Trophoblast cell (in vitro differentiated cells and primary cell): ENCODE results near the gene NCOA6.
A peak's percentile ranks its signal among the peaks of the same experiment; 100 is the strongest.

ENCODE experiments used
- DNase-seq, 2 donors: peaks; one replicate each; pipeline ENCODE4 v3.0.0-alpha.2; 2016
- H2AFZ ChIP-seq: 2 replicates; pipeline ENCODE4 v1.6.1; 2013; ENCODE audit warnings: low read length, moderate library complexity, mild to moderate bottlenecking; ENCODE audit not compliant: insufficient read depth, poor library complexity
- H2AK5ac ChIP-seq: 2 replicates; pipeline ENCODE4 v1.6.1; 2013; ENCODE audit warnings: mild to moderate bottlenecking, low read length
- H2BK120ac ChIP-seq: 2 replicates; pipeline ENCODE4 v1.6.1; 2013; ENCODE audit warnings: low read length, mild to moderate bottlenecking, moderate library complexity; ENCODE audit not compliant: insufficient read depth, poor library complexity
- H2BK12ac ChIP-seq: 2 replicates; pipeline ENCODE4 v1.6.1; 2013; ENCODE audit warnings: mild to moderate bottlenecking, low read length, moderate library complexity
- H2BK5ac ChIP-seq: 2 replicates; pipeline ENCODE4 v1.6.1; 2013; ENCODE audit warnings: low read length, low read depth, moderate library complexity, mild to moderate bottlenecking; ENCODE audit not compliant: poor library complexity
- H3K14ac ChIP-seq: 2 replicates; pipeline ENCODE4 v1.6.1; 2013; ENCODE audit warnings: mild to moderate bottlenecking, low read length
- H3K18ac ChIP-seq: 2 replicates; pipeline ENCODE4 v1.6.1; 2013; ENCODE audit warnings: mild to moderate bottlenecking, low read length
- H3K23ac ChIP-seq: 2 replicates; pipeline ENCODE4 v1.6.1; 2013; ENCODE audit warnings: low read length
- H3K27ac ChIP-seq: 2 replicates; pipeline ENCODE4 v1.5.1; 2013; ENCODE audit warnings: low read depth, mild to moderate bottlenecking, inconsistent platforms, low read length, moderate library complexity
- H3K27me3 ChIP-seq: 2 replicates; pipeline ENCODE4 v1.6.1; 2013; ENCODE audit warnings: inconsistent platforms, mild to moderate bottlenecking, low read length, moderate library complexity; ENCODE audit not compliant: insufficient read depth
- H3K36me3 ChIP-seq, 2 experiments: 1 replicate in 1 of 2; 2 replicates in 1 of 2; pipeline ENCODE4 v1.6.1; 2013; ENCODE audit warnings: low read length in 2 of 2, mild to moderate bottlenecking in 2 of 2, moderate library complexity in 1 of 2; ENCODE audit not compliant: insufficient read depth in 2 of 2, control insufficient read depth in 1 of 2
- H3K4ac ChIP-seq: 2 replicates; pipeline ENCODE4 v1.6.1; 2013; ENCODE audit warnings: low read depth, mild to moderate bottlenecking, low read length, moderate library complexity
- H3K4me1 ChIP-seq, 2 experiments: 1 replicate in 1 of 2; 2 replicates in 1 of 2; pipeline ENCODE4 v1.6.1; 2013; ENCODE audit warnings: low read length in 2 of 2, mild to moderate bottlenecking in 2 of 2, moderate library complexity in 1 of 2; ENCODE audit not compliant: insufficient read depth in 2 of 2, control insufficient read depth in 1 of 2
- H3K4me2 ChIP-seq: 2 replicates; pipeline ENCODE4 v1.6.1; 2013; ENCODE audit warnings: inconsistent platforms, mild to moderate bottlenecking, low read length, moderate library complexity
- H3K4me3 ChIP-seq: 2 replicates; pipeline ENCODE4 v1.5.1; 2013; ENCODE audit warnings: mild to moderate bottlenecking, low read depth, low read length, inconsistent platforms
- H3K79me1 ChIP-seq: one replicate; pipeline ENCODE4 v1.6.1; 2013; ENCODE audit warnings: low read length
- H3K79me2 ChIP-seq: 2 replicates; pipeline ENCODE4 v1.6.1; 2013; ENCODE audit warnings: low read length, mild to moderate bottlenecking; ENCODE audit not compliant: control insufficient read depth, insufficient read depth, poor library complexity
- H3K9ac ChIP-seq: 2 replicates; pipeline ENCODE4 v1.6.1; 2013; ENCODE audit warnings: mild to moderate bottlenecking, low read length
- H3K9me3 ChIP-seq: 2 replicates; pipeline ENCODE4 v1.6.1; 2013; ENCODE audit warnings: low read depth, mild to moderate bottlenecking, control low read depth, inconsistent platforms, low read length; ENCODE audit not compliant: insufficient read depth
- H4K12ac ChIP-seq: 2 replicates; pipeline ENCODE4 v1.6.1; 2013; ENCODE audit warnings: low read depth, mild to moderate bottlenecking, low read length, moderate library complexity
- H4K8ac ChIP-seq: 2 replicates; pipeline ENCODE4 v1.6.1; 2013; ENCODE audit warnings: low read depth, mild to moderate bottlenecking, low read length, moderate library complexity
- H4K91ac ChIP-seq: one replicate; pipeline ENCODE4 v1.6.1; 2013; ENCODE audit warnings: low read depth, mild to moderate bottlenecking, low read length, moderate library complexity
- WGBS: extraction: QIAGEN DNeasy Blood & Tissue Kit; methylation state at CpG from one replicate; pipeline ENCODE4 v1.1.7; 2013; ENCODE audit warnings: missing lambda C conversion rate; ENCODE audit not compliant: insufficient read length, insufficient coverage; ENCODE audit errors: extremely low coverage; 5-methylcytosine and 5-hydroxymethylcytosine counted together

The NCOA6 gene

GRCh38 chr20:34820805-34821578 is 4.5 kb downstream of the NCOA6 start:
- no peak overlapping the region for H2BK12ac ChIP-seq
- no peak overlapping the region for H3K4me2 ChIP-seq
- no peak overlapping the region for H2BK120ac ChIP-seq
- DNase-seq, result no peak
- H3K9ac ChIP-seq, result no peak overlapping the region
- no peaks in the 10 kb centered on the region for H3K9me3 ChIP-seq
- no CpG with 5 or more reads among the region's 8 CpGs for WGBS
- no peak overlapping the region for H3K14ac ChIP-seq
- peaks cover 17% of the 10 kb centered on the region for H3K79me2 ChIP-seq
- H3K23ac ChIP-seq, result no peak overlapping the region
- no peak overlapping the region for H4K91ac ChIP-seq
- no peak overlapping the region for H2AK5ac ChIP-seq
- no peak overlapping the region for H2BK5ac ChIP-seq
- peaks cover 9% of the 10 kb centered on the region for H3K79me1 ChIP-seq
- no peaks in the 10 kb centered on the region for H3K4me1 ChIP-seq
- no peak overlapping the region for H3K18ac ChIP-seq
- no peak overlapping the region for H3K4ac ChIP-seq
- H3K27ac ChIP-seq, result no peak overlapping the region
- no peak overlapping the region for H4K8ac ChIP-seq
- H3K27me3 ChIP-seq, result no peaks in the 10 kb centered on the region
- no peak overlapping the region for H4K12ac ChIP-seq
- H3K4me3 ChIP-seq, result no peak overlapping the region
- H2AFZ ChIP-seq, result no peak overlapping the region
- H3K36me3 ChIP-seq, result no peaks in the 10 kb centered on the region

GRCh38 chr20:34817801-34818200 is 7.7 kb downstream of the NCOA6 start:
- Histone ChIP-seq H3K23ac (no peak overlapping the region), H3K79me1 (no peaks in the 10 kb centered on the region), H3K4me3 (no peak overlapping the region), H2BK5ac (no peak overlapping the region), H2BK120ac (no peak overlapping the region), H3K9ac (no peak overlapping the region), H2AFZ (no peak overlapping the region), H3K4ac (no peak overlapping the region), H3K27me3 (no peaks in the 10 kb centered on the region), H3K79me2 (peaks cover 8% of the 10 kb centered on the region), H2BK12ac (no peak overlapping the region), H4K8ac (no peak overlapping the region), H3K4me2 (no peak overlapping the region), H3K27ac (no peak overlapping the region), H4K12ac (no peak overlapping the region), H2AK5ac (no peak overlapping the region), H3K4me1 (no peaks in the 10 kb centered on the region), H4K91ac (no peak overlapping the region), H3K9me3 (no peaks in the 10 kb centered on the region), H3K36me3 (no peaks in the 10 kb centered on the region), H3K18ac (no peak overlapping the region), H3K14ac (no peak overlapping the region)
- WGBS, result no CpG with 5 or more reads among the region's 2 CpGs
- DNase-seq, result peak in 1 of 2 donors; percentile 52

- Histone ChIP-seq H4K91ac (no peak overlapping the region), H3K79me2 (peaks cover 4% of the 10 kb centered on the region), H3K36me3 (no peaks in the 10 kb centered on the region), H3K9me3 (no peaks in the 10 kb centered on the region), H3K4me1 (no peaks in the 10 kb centered on the region), H2AK5ac (no peak overlapping the region), H3K27me3 (no peaks in the 10 kb centered on the region), H2AFZ (no peak overlapping the region), H3K23ac (no peak overlapping the region), H3K9ac (no peak overlapping the region), H4K8ac (no peak overlapping the region), H3K18ac (no peak overlapping the region), H3K4me3 (no peak overlapping the region), H2BK120ac (no peak overlapping the region), H3K79me1 (no peaks in the 10 kb centered on the region), H3K14ac (no peak overlapping the region), H3K27ac (no peak overlapping the region), H3K4me2 (no peak overlapping the region), H2BK12ac (no peak overlapping the region), H3K4ac (no peak overlapping the region), H4K12ac (no peak overlapping the region), H2BK5ac (no peak overlapping the region)
- no CpG with 5 or more reads among the region's 2 CpGs for WGBS
- no peak for DNase-seq
Observed at GRCh38 chr20:34817072-34817471, 8.4 kb downstream of the NCOA6 start.

- Histone ChIP-seq H3K4me3 (no peak overlapping the region), H3K18ac (no peak overlapping the region), H2AFZ (no peak overlapping the region), H3K4me1 (no peaks in the 10 kb centered on the region), H3K4me2 (no peak overlapping the region), H4K8ac (no peak overlapping the region), H2AK5ac (no peak overlapping the region), H3K79me1 (no peaks in the 10 kb centered on the region), H3K14ac (no peak overlapping the region), H3K9me3 (no peaks in the 10 kb centered on the region), H3K36me3 (no peaks in the 10 kb centered on the region), H3K27me3 (no peaks in the 10 kb centered on the region), H2BK12ac (no peak overlapping the region), H2BK5ac (no peak overlapping the region), H2BK120ac (no peak overlapping the region), H3K4ac (no peak overlapping the region), H4K91ac (no peak overlapping the region), H3K27ac (no peak overlapping the region), H3K79me2 (peaks cover 4% of the 10 kb centered on the region), H3K23ac (no peak overlapping the region), H4K12ac (no peak overlapping the region), H3K9ac (no peak overlapping the region)
- no peak for DNase-seq
- WGBS, result no CpG with 5 or more reads among the region's 1 CpG
Observed at GRCh38 chr20:34815636-34816035, 9.8 kb downstream of the NCOA6 start.
